ENCODE measurements around the gene TLE3.

Gene TLE3

GRCh38 chr15:69998541-69999391 is 99.0 kb downstream of the TLE3 start:
- DNase-seq, result no peak

- no peak for DNase-seq
Observed at GRCh38 chr15:69997813-69998212, 99.9 kb downstream of the TLE3 start.
